Skeletal muscle satellite cell (primary cell): ENCODE measurements around the gene PRR18. TPM values are rescaled to one million over a fixed set of nuclear protein-coding genes. Genes with fewer than 3 reads are reported as not detected.
A peak's percentile ranks its signal among the peaks of the same experiment; 100 is the strongest.
"Not testable (repeated sequence)": the region's sequence is repeated elsewhere in the genome, so short reads cannot be mapped to it uniquely, and the experiment has no call there.

Source experiments
- H3K27me3 ChIP-seq: 2 replicates; pipeline ENCODE4 v1.7.0; 2013; ENCODE audit warnings: low read length; ENCODE audit not compliant: control insufficient read depth, insufficient read depth
- H3K36me3 ChIP-seq: 2 replicates; pipeline ENCODE4 v1.7.0; 2013; ENCODE audit warnings: mild to moderate bottlenecking, control low read depth, low read length; ENCODE audit not compliant: insufficient read depth
- H3K4me1 ChIP-seq: 2 replicates; pipeline ENCODE4 v1.7.0; 2013; ENCODE audit warnings: low read length; ENCODE audit not compliant: control insufficient read depth, insufficient read depth
- H3K4me2 ChIP-seq: 2 replicates; pipeline ENCODE4 v1.7.0; 2013; ENCODE audit warnings: mild to moderate bottlenecking, low read length
- H3K4me3 ChIP-seq: 2 replicates; pipeline ENCODE4 v1.7.0; 2013; ENCODE audit warnings: low read length
- H3K9ac ChIP-seq: 2 replicates; pipeline ENCODE4 v1.7.0; 2013; ENCODE audit warnings: mild to moderate bottlenecking, low read depth, low read length, moderate library complexity
- H3K9me3 ChIP-seq: replicated peaks from 2 replicates; pipeline ENCODE4 v1.7.0; 2013; ENCODE audit warnings: mild to moderate bottlenecking, control low read depth, low read length
- total RNA-seq: library from RNA; depleted of rRNA; stranded (reverse); fragments of >200 nt; gene quantifications from 2 replicates; pipeline ENCODE4 v1.2.3, GENCODE V29; 2012; rRNA removed

PRR18 gene
- not detected in 2 replicates for total RNA-seq

GRCh38 chr6:166308033-166308768, at the start of gene PRR18:
Gene PRR18 (minus strand): TSS chr6:166308392. CDS start chr6:166308142, 250 bp downstream.
- Histone ChIP-seq H3K9ac (no peak within 1 kb of the TSS), H3K4me1 (peaks cover 6% of the 10 kb centered on the region), H3K9me3 (no peaks in the 10 kb centered on the region), H3K27me3 (peaks cover 48% of the 10 kb centered on the region), H3K4me3 (peak within 1 kb of the TSS; percentile 64), H3K36me3 (no peaks in the 10 kb centered on the region), H3K4me2 (peak within 1 kb of the TSS; percentile 87)

- Histone ChIP-seq H3K27me3 (peaks cover 46% of the 10 kb centered on the region), H3K9ac (no peak overlapping the region), H3K4me1 (peaks cover 2% of the 10 kb centered on the region)
These were observed 47.4 kb upstream of the PRR18 start for GRCh38 chr6:166355552-166355951.

DNA sequence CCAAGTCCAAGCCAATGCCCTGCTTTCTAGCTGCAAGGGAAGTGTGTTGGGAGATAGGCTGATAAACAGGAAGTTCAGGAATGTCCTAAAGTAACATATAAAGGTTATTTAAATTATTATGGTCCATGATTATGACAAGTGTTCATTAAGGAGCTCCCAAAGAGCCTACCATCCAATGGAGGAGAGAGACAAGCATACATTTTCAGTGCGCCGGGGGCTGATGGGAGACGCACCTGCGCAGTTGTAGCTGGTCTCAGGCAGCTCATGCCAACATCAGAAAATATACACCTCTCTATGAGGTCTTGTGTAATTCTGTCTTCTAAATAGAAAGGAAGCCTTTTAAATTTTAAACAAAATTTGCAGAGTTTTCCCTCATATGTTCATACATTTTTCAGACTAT, 46.8 kb upstream of the PRR18 start:
- H3K4me2 ChIP-seq = no peak overlapping the region
- H3K36me3 ChIP-seq = no peaks in the 10 kb centered on the region
- no peaks in the 10 kb centered on the region for H3K9me3 ChIP-seq
- H3K27me3 ChIP-seq = peaks cover 46% of the 10 kb centered on the region
- H3K4me1 ChIP-seq = no peaks in the 10 kb centered on the region
- no peak overlapping the region for H3K9ac ChIP-seq
- H3K4me3 ChIP-seq = no peak overlapping the region

More at GRCh38 chr6:166355552-166355951, 47.4 kb upstream of the PRR18 start:
- no peak overlapping the region for H3K4me3 ChIP-seq
- H3K9me3 ChIP-seq = no peaks in the 10 kb centered on the region
- H3K36me3 ChIP-seq = no peaks in the 10 kb centered on the region
- H3K4me2 ChIP-seq = no peak overlapping the region

DNA sequence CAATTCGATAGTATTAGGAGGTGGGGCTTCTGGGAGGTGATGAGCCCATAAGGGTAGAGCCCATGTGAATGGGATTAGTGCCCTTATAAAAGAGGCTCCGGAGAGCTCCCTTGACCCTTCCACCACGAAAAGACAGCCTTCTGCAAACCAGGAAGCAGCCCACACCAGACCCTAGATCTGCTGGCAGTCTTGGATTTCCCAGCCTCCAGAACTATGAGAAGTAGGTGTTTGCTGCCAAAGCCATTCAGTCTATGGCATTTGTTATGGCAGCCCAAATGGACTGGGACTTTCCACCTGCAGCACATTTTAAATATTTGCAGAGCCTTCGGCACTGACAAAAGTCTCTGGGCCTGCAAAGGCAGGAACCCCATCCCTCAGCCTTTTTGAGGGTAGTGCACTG, 46.0 kb upstream of the PRR18 start:
- H3K9me3 ChIP-seq = no peaks in the 10 kb centered on the region
- no peak overlapping the region for H3K9ac ChIP-seq
- no peaks in the 10 kb centered on the region for H3K4me1 ChIP-seq
- H3K27me3 ChIP-seq = peaks cover 46% of the 10 kb centered on the region
- no peak overlapping the region for H3K4me2 ChIP-seq
- H3K36me3 ChIP-seq = no peaks in the 10 kb centered on the region
- H3K4me3 ChIP-seq = no peak overlapping the region

GRCh38 chr6:166353507-166353906, 45.3 kb upstream of the PRR18 start:
- no peaks in the 10 kb centered on the region for H3K36me3 ChIP-seq
- H3K4me3 ChIP-seq = no peak overlapping the region
- no peaks in the 10 kb centered on the region for H3K9me3 ChIP-seq
- H3K27me3 ChIP-seq = peaks cover 44% of the 10 kb centered on the region
- H3K4me2 ChIP-seq = no peak overlapping the region
- H3K4me1 ChIP-seq = no peaks in the 10 kb centered on the region
- H3K9ac ChIP-seq = no peak overlapping the region

DNA sequence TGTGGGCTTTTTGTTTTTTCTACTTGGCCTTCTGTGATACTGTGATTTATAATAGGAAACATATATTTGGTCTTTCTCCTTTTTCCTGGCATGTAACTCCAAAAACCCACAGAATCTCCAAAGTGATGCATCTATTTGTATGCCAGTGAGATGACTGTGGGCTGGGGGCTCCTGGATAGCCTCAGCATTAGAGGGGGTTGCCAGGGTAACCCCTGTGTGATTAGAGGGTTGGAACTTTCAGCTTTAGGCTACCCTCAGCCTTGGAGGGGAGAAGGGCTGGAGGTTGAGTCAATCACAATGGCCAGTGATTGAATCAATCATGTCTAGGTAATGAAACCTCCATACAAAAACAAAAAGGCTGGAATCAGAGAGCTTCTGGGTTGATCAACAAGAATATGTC, 44.7 kb upstream of the PRR18 start:
- Histone ChIP-seq H3K4me2 (no peak overlapping the region), H3K27me3 (peaks cover 42% of the 10 kb centered on the region), H3K36me3 (no peaks in the 10 kb centered on the region), H3K4me3 (no peak overlapping the region), H3K4me1 (no peaks in the 10 kb centered on the region), H3K9me3 (no peaks in the 10 kb centered on the region), H3K9ac (no peak overlapping the region)

DNA sequence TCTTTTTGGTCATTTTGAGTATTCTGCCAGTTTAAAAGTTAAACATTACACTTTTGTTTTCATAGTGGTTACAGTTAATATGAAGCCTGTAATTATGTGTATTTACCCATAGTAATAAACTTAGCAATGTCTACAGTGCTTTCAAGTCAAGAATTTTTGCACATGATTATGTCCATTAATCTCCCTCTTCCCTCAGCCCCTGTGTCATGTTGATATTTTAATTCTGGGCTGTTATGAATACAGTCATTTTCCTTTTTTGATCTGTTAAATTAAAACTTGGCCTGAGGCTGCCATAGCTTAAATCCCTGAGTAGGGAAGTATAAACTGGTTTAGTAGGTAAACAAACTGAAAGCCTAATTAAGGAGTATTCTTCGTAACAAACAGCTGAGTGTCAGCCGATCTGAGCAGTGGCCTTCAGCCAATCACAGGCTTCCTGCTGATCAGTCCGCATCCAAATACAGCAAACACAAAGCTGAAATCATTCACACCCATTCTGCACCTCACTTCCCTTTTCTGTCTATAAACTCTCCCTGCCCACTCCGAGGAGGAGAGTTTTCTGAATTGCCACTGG, 43.6 kb upstream of the PRR18 start:
- Histone ChIP-seq H3K4me3 (no peak overlapping the region), H3K27me3 (peaks cover 39% of the 10 kb centered on the region), H3K4me2 (no peak overlapping the region)

DNA sequence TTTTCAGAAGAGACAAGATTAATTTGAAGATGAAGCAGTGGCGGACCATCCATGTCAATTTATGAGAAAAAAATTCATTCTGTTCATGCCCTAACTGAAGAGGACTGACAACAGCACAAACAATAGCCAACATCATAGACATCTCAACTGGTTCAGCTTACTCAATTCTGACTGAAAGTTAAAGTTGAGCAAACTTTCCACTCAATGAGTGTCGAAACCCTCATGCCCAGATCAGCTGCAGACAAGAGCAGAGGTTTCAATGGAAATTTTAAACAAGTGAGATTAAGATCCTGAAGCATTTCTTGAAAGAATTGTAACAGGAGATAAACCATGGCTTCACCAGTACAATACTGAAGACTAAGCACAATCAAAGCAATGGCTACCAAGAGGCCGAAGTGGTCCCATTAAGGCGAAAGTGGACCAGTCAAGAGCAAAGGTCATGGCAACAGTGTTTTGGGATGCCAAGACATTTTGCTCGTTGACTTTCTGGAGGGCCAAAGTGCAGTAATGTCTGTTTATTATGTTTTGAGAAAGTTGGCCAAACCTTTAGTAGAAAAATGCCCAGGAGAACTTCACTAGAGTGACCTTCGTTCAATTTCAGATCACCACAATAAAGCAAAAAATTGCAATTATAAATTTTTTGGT, 40.2 kb upstream of the PRR18 start:
- Histone ChIP-seq H3K36me3 (no peaks in the 10 kb centered on the region), H3K4me2 (no peak overlapping the region), H3K9me3 (no peaks in the 10 kb centered on the region), H3K9ac (no peak overlapping the region), H3K4me1 (no peaks in the 10 kb centered on the region), H3K4me3 (no peak overlapping the region), H3K27me3 (peaks cover 22% of the 10 kb centered on the region)

More for the DNA sequence above, 43.6 kb upstream of the PRR18 start:
- Histone ChIP-seq H3K9me3 (no peaks in the 10 kb centered on the region), H3K4me1 (no peaks in the 10 kb centered on the region), H3K36me3 (no peaks in the 10 kb centered on the region), H3K9ac (no peak overlapping the region)

- no peaks in the 10 kb centered on the region for H3K9me3 ChIP-seq
- peaks cover 10% of the 10 kb centered on the region for H3K27me3 ChIP-seq
- no peak overlapping the region for H3K4me2 ChIP-seq
- H3K4me3 ChIP-seq = no peak overlapping the region
- no peaks in the 10 kb centered on the region for H3K36me3 ChIP-seq
- no peak overlapping the region for H3K9ac ChIP-seq
- peaks cover 6% of the 10 kb centered on the region for H3K4me1 ChIP-seq
These were observed 38.8 kb upstream of the PRR18 start for GRCh38 chr6:166346965-166347364.

DNA sequence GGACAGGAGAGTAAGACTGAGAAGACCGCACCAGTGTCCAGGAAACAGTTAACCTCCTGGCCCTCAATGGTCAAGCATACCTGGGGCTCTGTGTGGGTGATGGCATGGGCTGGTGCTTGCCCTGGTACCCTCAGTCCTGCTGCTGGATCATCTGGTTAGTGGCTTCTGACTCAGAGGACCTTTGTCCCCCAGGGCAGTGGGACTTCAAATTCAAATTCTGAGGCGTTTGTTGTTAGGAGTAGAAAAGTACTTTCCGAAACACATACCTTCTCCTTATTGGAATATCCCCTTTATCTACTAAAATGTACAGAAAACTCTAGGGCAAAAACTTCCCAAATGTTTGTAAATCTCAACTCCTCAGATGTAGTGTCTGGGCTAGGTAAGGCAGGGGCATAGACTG, 38.3 kb upstream of the PRR18 start:
- Histone ChIP-seq H3K4me2 (no peak overlapping the region), H3K9me3 (no peaks in the 10 kb centered on the region), H3K4me1 (peaks cover 6% of the 10 kb centered on the region), H3K4me3 (no peak overlapping the region), H3K9ac (no peak overlapping the region), H3K36me3 (no peaks in the 10 kb centered on the region), H3K27me3 (peaks cover 7% of the 10 kb centered on the region)

- H3K4me3 ChIP-seq, H3K27me3 ChIP-seq, H3K9me3 ChIP-seq, H3K4me2 ChIP-seq, H3K9ac ChIP-seq, H3K36me3 ChIP-seq, H3K4me1 ChIP-seq: not testable (repeated sequence)
These were observed 37.5 kb upstream of the PRR18 start for GRCh38 chr6:166345672-166346071.
